Measurements from ENCODE around the gene SPATS2L.

GRCh38 chr2:200393191-200393590, 86.7 kb downstream of the SPATS2L start:
- TF ChIP-seq CTCF (IDR thresholded peaks at IDR 0.05) = no peak
- TF ChIP-seq POLR2A (IDR thresholded peaks at IDR 0.05) = no peak
- no peak for TF ChIP-seq POLR2AphosphoS5 (IDR thresholded peaks at IDR 0.05)

Measured in breast epithelium (tissue), 3 donors.